HCT116 (cell line): Measurements from ENCODE around the gene POPDC2. TPM values are rescaled to one million over a fixed set of nuclear protein-coding genes. Genes with fewer than 3 reads are reported as not detected.

Source experiments
- ATAC-seq: fragments of 200-7000 bp; cut with Tn5 transposase; 2 replicates; pipeline ENCODE4 v1.9.1; 2020; ENCODE audit warnings: mild to moderate bottlenecking, moderate library complexity
- BruUV-seq: library from RNA; stranded (reverse); fragments of 400-500 nt; replicated peaks from 2 replicates; lab custom pipeline; 2021; lab: Mats Ljungman, UMichigan
- CTCF ChIA-PET: fragments of 300-600 bp; sonication (Branson Sonifier 250); formaldehyde crosslinking; loops from one replicate; lab custom pipeline; 2021; ENCODE audit warnings: antibody characterized with exemption; lab: Charles Lee
- POLR2A ChIA-PET: fragments of 300-600, 350-600 bp; sonication (Branson Sonifier 250); formaldehyde crosslinking; loops from one replicate; lab custom pipeline; 2021; ENCODE audit warnings: antibody characterized with exemption; lab: Charles Lee
- RAD21 ChIA-PET, 2 experiments: fragments of 300-600 bp; sonication (Branson Sonifier 250); formaldehyde crosslinking; loops; one replicate each; lab custom pipeline; 2023; ENCODE audit warnings: low total read pairs in 2 of 2; ENCODE audit not compliant: uncharacterized antibody in 2 of 2, unreplicated experiment in 2 of 2, low non-redundant PET in 1 of 2; lab: Charles Lee
- DNase-seq: peaks from one replicate; pipeline ENCODE4 v3.0.0-alpha.2; 2010; ENCODE audit warnings: low read depth, low spot score
- H2AFZ ChIP-seq: fragments of 200-600 bp; shearing (Covaris generic), sonication (generic); 2 replicates; pipeline ENCODE4 v1.6.1; 2017; ENCODE audit warnings: low read depth, mixed run types, mixed read lengths, antibody characterized with exemption, low read length; ENCODE audit not compliant: poor library complexity, severe bottlenecking
- H3K27ac ChIP-seq: 2 replicates; pipeline ENCODE4 v1.5.1; 2012; ENCODE audit warnings: low read depth, low read length
- H3K27me3 ChIP-seq: fragments of 200-600 bp; sonication (generic); 2 replicates; pipeline ENCODE4 v1.6.1; 2016; ENCODE audit warnings: mixed run types, low read length, mixed read lengths; ENCODE audit not compliant: insufficient read depth
- H3K36me3 ChIP-seq, 2 experiments: fragments of 200-500 bp in 1 of 2; fragments of 200-600 bp in 1 of 2; sonication (Bioruptor generic) in 1 of 2; sonication (generic) in 1 of 2; 2 replicates each; pipeline versions ENCODE4 v1.5.1 to v1.6.1; 2014 to 2016; ENCODE audit warnings: low read length in 2 of 2, inconsistent platforms in 1 of 2, mixed read lengths in 1 of 2, mixed run types in 1 of 2; ENCODE audit not compliant: insufficient read depth in 2 of 2, control insufficient read depth in 1 of 2
- H3K4me1 ChIP-seq, 2 experiments: fragments of 200-600 bp in 1 of 2; sonication (generic) in 1 of 2; 2 replicates each; pipeline versions ENCODE4 v1.5.1 to v1.6.1; 2012 to 2017; ENCODE audit warnings: low read length in 2 of 2, inconsistent platforms in 1 of 2, mild to moderate bottlenecking in 1 of 2, mixed read lengths in 1 of 2, mixed run types in 1 of 2, moderate library complexity in 1 of 2; ENCODE audit not compliant: insufficient read depth in 2 of 2, control insufficient read depth in 1 of 2
- H3K4me2 ChIP-seq: fragments of 200-600 bp; sonication (generic); 2 replicates; pipeline ENCODE4 v1.6.1; 2017; ENCODE audit warnings: mixed run types, low read length, mixed read lengths
- H3K4me3 ChIP-seq, 2 experiments: fragments of 200-600 bp in 1 of 2; sonication (generic) in 1 of 2; replicated peaks in 1 of 2; 2 replicates each; pipeline ENCODE4 v1.5.1; 2011 to 2016; ENCODE audit warnings: low read length in 2 of 2, control low read depth in 1 of 2, low read depth in 1 of 2, mild to moderate bottlenecking in 1 of 2, mixed read lengths in 1 of 2, mixed run types in 1 of 2
- H3K79me2 ChIP-seq: fragments of 200-600 bp; sonication (generic); 2 replicates; pipeline ENCODE4 v1.6.1; 2017; ENCODE audit warnings: mild to moderate bottlenecking, mixed run types, low read length, moderate library complexity, mixed read lengths; ENCODE audit not compliant: insufficient read depth
- H3K9ac ChIP-seq: fragments of 200-600 bp; sonication (generic); 2 replicates; pipeline ENCODE4 v1.6.1; 2016; ENCODE audit warnings: low read length, mixed read lengths
- H3K9me2 ChIP-seq: fragments of 200-600 bp; sonication (generic), shearing (Covaris generic); 2 replicates; pipeline ENCODE4 v1.6.1; 2017; ENCODE audit warnings: mixed run types, mild to moderate bottlenecking, moderate library complexity; ENCODE audit not compliant: insufficient read depth
- H3K9me3 ChIP-seq, 2 experiments: fragments of 200-500 bp in 1 of 2; fragments of 200-600 bp in 1 of 2; sonication (Bioruptor generic) in 1 of 2; sonication (generic) in 1 of 2; 2 replicates each; pipeline ENCODE4 v1.6.1; 2014 to 2017; ENCODE audit warnings: low read length in 2 of 2, mixed read lengths in 2 of 2, inconsistent platforms in 1 of 2, low read depth in 1 of 2, mild to moderate bottlenecking in 1 of 2, mixed run types in 1 of 2, moderate library complexity in 1 of 2; ENCODE audit not compliant: control insufficient read depth in 1 of 2, insufficient read depth in 1 of 2
- H4K20me1 ChIP-seq: fragments of 200-600 bp; sonication (generic), shearing (Covaris generic); 2 replicates; pipeline ENCODE4 v1.6.1; 2017; ENCODE audit warnings: mixed run types, mild to moderate bottlenecking, moderate library complexity; ENCODE audit not compliant: insufficient read depth
- ATF3 ChIP-seq: IDR thresholded peaks from 2 replicates; pipeline ENCODE4 v1.6.1; 2012
- CTCF ChIP-seq, 3 experiments: fragments of 200-600 bp in 1 of 3; sonication (generic) in 1 of 3; IDR thresholded peaks in 2 of 3; conservative IDR thresholded peaks in 1 of 3; 2 replicates each; pipeline ENCODE4 v1.5.1; 2012 to 2017; ENCODE audit warnings: low read depth in 2 of 3, low read length in 2 of 3, antibody characterized with exemption in 1 of 3, borderline replicate concordance in 1 of 3, control low read depth in 1 of 3, mild to moderate bottlenecking in 1 of 3, mixed read lengths in 1 of 3, mixed run types in 1 of 3, moderate library complexity in 1 of 3; ENCODE audit not compliant: insufficient read depth in 1 of 3
- ELF1 ChIP-seq: IDR thresholded peaks from 2 replicates; pipeline ENCODE4 v1.6.1; 2012; ENCODE audit warnings: low read depth, borderline replicate concordance
- MAX ChIP-seq: IDR thresholded peaks from 2 replicates; pipeline ENCODE4 v1.6.1; 2012
- POLR2AphosphoS5 ChIP-seq: IDR thresholded peaks from 2 replicates; pipeline ENCODE4 v1.6.1; 2011; ENCODE audit warnings: mild to moderate bottlenecking, low read depth, low read length, moderate library complexity
- REST ChIP-seq: IDR thresholded peaks from 2 replicates; pipeline ENCODE4 v1.6.1; 2012; ENCODE audit warnings: low read depth
- SIN3A ChIP-seq: IDR thresholded peaks from 2 replicates; pipeline ENCODE4 v1.6.1; 2012; ENCODE audit warnings: low read depth
- SRF ChIP-seq: IDR thresholded peaks from 2 replicates; pipeline ENCODE4 v1.6.1; 2012; ENCODE audit warnings: low read depth
- intact Hi-C: fragments of 100-400 bp; cut with micrococcal nuclease; formaldehyde crosslinking; loops from 2 replicates; pipeline ENCODE4 v1.10.0; 2022
- total RNA-seq: library from RNA; stranded (reverse); gene quantifications from one replicate; pipeline ENCODE4 v1.2.1, GENCODE V29; 2021; ENCODE audit not compliant: unreplicated experiment

Gene POPDC2
- total RNA-seq, 1 experiment from 2014 or later = 1.6 TPM

- TF ChIP-seq ATF3 (no peak), SIN3A (no peak), CTCF (IDR thresholded peaks at IDR 0.05 in 2 of 3, conservative IDR thresholded peaks at IDR 0.05 in 1 of 3; ENCODE audit: borderline replicate concordance in 1 of 3, insufficient read depth in 1 of 3, low read depth in 2 of 3, low read length in 2 of 3) (no peak), POLR2AphosphoS5 (no peak), ELF1 (no peak), MAX (no peak)
Observed at GRCh38 chr3:119630128-119630879, 30.1 kb downstream of the POPDC2 start (continued).

GRCh38 chr3:119628816-119629445 is 31.5 kb downstream of the POPDC2 start:
- ChIA-PET CTCF (no interaction called here), POLR2A (no interaction called here), RAD21 (no interaction called here)
- no peak overlapping the region for H3K4me2 ChIP-seq
- H3K4me1 ChIP-seq = no peaks in the 10 kb centered on the region
- H3K9ac ChIP-seq = no peak overlapping the region
- no peaks in the 10 kb centered on the region for H3K9me2 ChIP-seq
- H3K27me3 ChIP-seq = peaks cover 3% of the 10 kb centered on the region; the same call in 1 of the 2 replicates
- no peak overlapping the region for H2AFZ ChIP-seq
- H3K79me2 ChIP-seq = no peaks in the 10 kb centered on the region
- intact Hi-C loops = no loop called here
- no peaks in the 10 kb centered on the region for H3K9me3 ChIP-seq
- DNase-seq (no peak), ATAC-seq (no peak)
- no peak overlapping the region for H3K4me3 ChIP-seq
- no peaks in the 10 kb centered on the region for H3K36me3 ChIP-seq
- H3K27ac ChIP-seq = no peak overlapping the region
- BruUV-seq = no TSS peak
- TF ChIP-seq SIN3A (no peak), SRF (no peak), REST (no peak)
- TF ChIP-seq, all 23 proteins: peak for 0
- no peaks in the 10 kb centered on the region for H4K20me1 ChIP-seq
